H9 (cell line): Measurements from ENCODE around the gene FAM180A. TPM values are rescaled to one million over a fixed set of nuclear protein-coding genes. Genes with fewer than 3 reads are reported as not detected.

Experiments
- DNase-seq: peaks from one replicate; pipeline ENCODE4 v3.0.0-alpha.2; 2017
- H2AFZ ChIP-seq: one replicate; pipeline ENCODE4 v1.6.1; 2013; ENCODE audit warnings: mild to moderate bottlenecking, low read length, control low read depth, moderate library complexity
- H2AK5ac ChIP-seq: 2 replicates; pipeline ENCODE4 v1.6.1; 2013; ENCODE audit warnings: low read length, control low read depth, mixed read lengths; ENCODE audit not compliant: insufficient read length
- H2BK120ac ChIP-seq: one replicate; pipeline ENCODE4 v1.6.1; 2013; ENCODE audit warnings: low read depth, mild to moderate bottlenecking, low read length, control low read depth, inconsistent platforms; ENCODE audit not compliant: poor library complexity, severe bottlenecking
- H2BK12ac ChIP-seq: 2 replicates; pipeline ENCODE4 v1.6.1; 2013; ENCODE audit warnings: low read length, control low read depth, mixed read lengths, low read depth; ENCODE audit not compliant: insufficient read length
- H2BK15ac ChIP-seq: 2 replicates; pipeline ENCODE4 v1.6.1; 2013; ENCODE audit warnings: low read depth, low read length, control low read depth
- H2BK20ac ChIP-seq: one replicate; pipeline ENCODE4 v1.6.1; 2013; ENCODE audit warnings: low read depth, mild to moderate bottlenecking, low read length, control low read depth, inconsistent platforms; ENCODE audit not compliant: poor library complexity, severe bottlenecking
- H2BK5ac ChIP-seq: 2 replicates; pipeline ENCODE4 v1.6.1; 2013; ENCODE audit warnings: low read length, control low read depth, mixed read lengths; ENCODE audit not compliant: insufficient read length
- H3K14ac ChIP-seq: 2 replicates; pipeline ENCODE4 v1.6.1; 2013; ENCODE audit warnings: low read length, control low read depth; ENCODE audit not compliant: insufficient read depth
- H3K18ac ChIP-seq: 2 replicates; pipeline ENCODE4 v1.6.1; 2013; ENCODE audit warnings: low read depth, mild to moderate bottlenecking, mixed read lengths, low read length, control low read depth; ENCODE audit not compliant: insufficient read length
- H3K23ac ChIP-seq: 2 replicates; pipeline ENCODE4 v1.6.1; 2013; ENCODE audit warnings: low read length, control low read depth, mixed read lengths, low read depth; ENCODE audit not compliant: insufficient read length
- H3K23me2 ChIP-seq: 2 replicates; pipeline ENCODE4 v1.6.1; 2013; ENCODE audit warnings: low read depth, mild to moderate bottlenecking, mixed read lengths, low read length, control low read depth; ENCODE audit not compliant: insufficient read length, poor library complexity, severe bottlenecking
- H3K27ac ChIP-seq: 2 replicates; pipeline ENCODE4 v1.5.1; 2013; ENCODE audit warnings: low read length, control low read depth, mixed read lengths, low read depth; ENCODE audit not compliant: insufficient read length
- H3K27me3 ChIP-seq: 2 replicates; pipeline ENCODE4 v1.6.1; 2013; ENCODE audit warnings: low read length, control low read depth, inconsistent platforms; ENCODE audit not compliant: insufficient read depth
- H3K4ac ChIP-seq: 2 replicates; pipeline ENCODE4 v1.6.1; 2013; ENCODE audit warnings: low read depth, mild to moderate bottlenecking, control low read depth, inconsistent platforms, low read length, moderate library complexity
- H3K4me1 ChIP-seq: 2 replicates; pipeline ENCODE4 v1.6.1; 2013; ENCODE audit warnings: low read length, control low read depth, inconsistent platforms; ENCODE audit not compliant: insufficient read depth
- H3K4me2 ChIP-seq: 2 replicates; pipeline ENCODE4 v1.6.1; 2013; ENCODE audit warnings: low read length, control low read depth, mixed read lengths; ENCODE audit not compliant: insufficient read length, insufficient read depth
- H3K56ac ChIP-seq: 2 replicates; pipeline ENCODE4 v1.6.1; 2013; ENCODE audit warnings: low read depth, mild to moderate bottlenecking, mixed read lengths, low read length, control low read depth; ENCODE audit not compliant: insufficient read length
- H3K79me1 ChIP-seq: 2 replicates; pipeline ENCODE4 v1.6.1; 2013; ENCODE audit warnings: low read depth, mild to moderate bottlenecking, moderate library complexity, low read length, control low read depth, inconsistent platforms; ENCODE audit not compliant: insufficient read depth, poor library complexity, severe bottlenecking
- H3K79me2 ChIP-seq: 2 replicates; pipeline ENCODE4 v1.6.1; 2013; ENCODE audit warnings: low read length, control low read depth, inconsistent platforms; ENCODE audit not compliant: insufficient read depth
- H3K9ac ChIP-seq: 2 replicates; pipeline ENCODE4 v1.6.1; 2013; ENCODE audit warnings: low read length, control low read depth, mixed read lengths; ENCODE audit not compliant: insufficient read length; ENCODE audit errors: extremely low read depth
- H3K9me3 ChIP-seq: one replicate; pipeline ENCODE4 v1.6.1; 2013; ENCODE audit warnings: low read depth, low read length, inconsistent platforms; ENCODE audit not compliant: control insufficient read depth
- H3T11ph ChIP-seq: one replicate; pipeline ENCODE4 v1.6.1; 2013; ENCODE audit warnings: mild to moderate bottlenecking, low read length, control low read depth, inconsistent platforms
- H4K20me1 ChIP-seq: one replicate; pipeline ENCODE4 v1.6.1; 2013; ENCODE audit not compliant: control insufficient read depth, insufficient read length, insufficient read depth
- H4K5ac ChIP-seq: 2 replicates; pipeline ENCODE4 v1.6.1; 2013; ENCODE audit warnings: low read depth, mild to moderate bottlenecking, mixed read lengths, low read length, control low read depth; ENCODE audit not compliant: insufficient read length
- H4K8ac ChIP-seq: replicated peaks from 2 replicates; pipeline ENCODE4 v1.6.1; 2013; ENCODE audit warnings: low read length, control low read depth, mixed read lengths, low read depth; ENCODE audit not compliant: insufficient read length
- H4K91ac ChIP-seq: 2 replicates; pipeline ENCODE4 v1.6.1; 2013; ENCODE audit warnings: low read depth, mild to moderate bottlenecking, moderate library complexity, mixed read lengths, low read length, control low read depth; ENCODE audit not compliant: insufficient read length
- H3K27ac Mint-ChIP-seq, 3 experiments: 2 replicates in 2 of 3; 3 replicates in 1 of 3; pipeline ENCODE4 v1.8.0; 2020 to 2021; ENCODE audit warnings: mixed read lengths in 3 of 3, mild to moderate bottlenecking in 1 of 3, moderate library complexity in 1 of 3
- H3K27me3 Mint-ChIP-seq: 2 replicates; pipeline ENCODE4 v1.8.0; 2021; ENCODE audit warnings: low read depth, mild to moderate bottlenecking, moderate library complexity, mixed read lengths
- H3K36me3 Mint-ChIP-seq, 3 experiments: 2 replicates in 2 of 3; 3 replicates in 1 of 3; pipeline ENCODE4 v1.8.0; 2020 to 2021; ENCODE audit warnings: low read depth in 3 of 3, mixed read lengths in 3 of 3; ENCODE audit not compliant: insufficient read depth in 1 of 3
- H3K4me1 Mint-ChIP-seq, 2 experiments: 2 replicates each; pipeline ENCODE4 v1.8.0; 2020; ENCODE audit warnings: mixed read lengths in 2 of 2
- H3K4me3 Mint-ChIP-seq, 2 experiments: 2 replicates in 1 of 2; 3 replicates in 1 of 2; pipeline ENCODE4 v1.8.0; 2020 to 2021; ENCODE audit warnings: mild to moderate bottlenecking in 2 of 2, mixed read lengths in 2 of 2, moderate library complexity in 1 of 2
- H3K9me3 Mint-ChIP-seq, 2 experiments: 2 replicates in 1 of 2; 3 replicates in 1 of 2; pipeline ENCODE4 v1.8.0; 2020; ENCODE audit warnings: mild to moderate bottlenecking in 2 of 2, mixed read lengths in 2 of 2, moderate library complexity in 1 of 2
- WGBS: extraction: QIAGEN DNeasy Blood & Tissue Kit; methylation state at CpG from one replicate; pipeline ENCODE4 v1.1.7; 2013; ENCODE audit warnings: missing lambda C conversion rate, low lambda C conversion rate, mixed read lengths; ENCODE audit not compliant: insufficient read length; ENCODE audit errors: extremely low coverage; 5-methylcytosine and 5-hydroxymethylcytosine counted together
- total RNA-seq: library from RNA; stranded (reverse); gene quantifications from 2 replicates; pipeline ENCODE4 v1.2.1, GENCODE V29; 2021
- TF ChIP-seq, protein P1 (sequence below): fragments of 200-600 bp; sonication (generic); conservative IDR thresholded peaks from 3 replicates; pipeline ENCODE4 v1.8.0; 2021; ENCODE audit warnings: antibody characterized with exemption, mild to moderate bottlenecking

The FAM180A gene
- total RNA-seq, 1 experiment from 2014 or later: not detected

DNA sequence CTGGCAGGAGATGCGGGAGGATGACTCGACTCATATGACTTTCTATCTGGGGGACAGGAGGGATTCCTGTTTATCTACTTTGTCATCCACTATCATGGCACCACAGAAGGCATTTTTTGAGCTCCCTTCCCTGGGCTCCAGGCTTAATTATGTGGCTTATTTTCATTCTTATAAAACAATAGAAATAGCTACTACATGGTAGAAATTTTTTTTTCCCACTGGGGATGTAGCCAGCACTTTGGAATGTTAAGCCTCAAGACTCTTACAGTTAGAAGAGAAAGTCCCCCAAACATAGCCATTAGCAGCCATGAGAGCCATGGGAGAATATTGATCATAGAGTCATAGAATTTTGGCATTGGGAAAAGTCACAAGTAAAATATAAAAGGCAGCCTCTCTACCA lies 14.6 kb upstream of the FAM180A start:
- Mint-ChIP-seq H3K27ac (no peak overlapping the region), H3K36me3 (no peaks in the 10 kb centered on the region), H3K27me3 (no peaks in the 10 kb centered on the region; the same call in 1 of the 2 replicates), H3K4me3 (no peak overlapping the region), H3K9me3 (no peaks in the 10 kb centered on the region), H3K4me1 (peaks cover 14 to 29% of the 10 kb centered on the region in 2 experiments)
- Histone ChIP-seq H3K79me1 (no peaks in the 10 kb centered on the region), H3K9me3 (no peaks in the 10 kb centered on the region), H3K56ac (no peak overlapping the region), H2BK120ac (no peak overlapping the region), H4K5ac (no peak overlapping the region), H3K23ac (no peak overlapping the region), H3K79me2 (no peaks in the 10 kb centered on the region), H3K23me2 (no peaks in the 10 kb centered on the region), H2BK15ac (no peak overlapping the region), H2AFZ (no peak overlapping the region), H2AK5ac (no peak overlapping the region), H3K18ac (no peak overlapping the region), H2BK20ac (no peak overlapping the region), H4K91ac (no peak overlapping the region), H3K4ac (no peak overlapping the region), H4K20me1 (no peaks in the 10 kb centered on the region), H3K27ac (no peak overlapping the region), H3K4me2 (no peak overlapping the region), H4K8ac (no peak overlapping the region), H3K27me3 (no peaks in the 10 kb centered on the region), H2BK5ac (no peak overlapping the region), H2BK12ac (no peak overlapping the region), H3T11ph (no peak overlapping the region), H3K9ac (no peak overlapping the region), H3K4me1 (peaks cover 7% of the 10 kb centered on the region), H3K14ac (no peak overlapping the region)
- TF ChIP-seq, protein P1, sequence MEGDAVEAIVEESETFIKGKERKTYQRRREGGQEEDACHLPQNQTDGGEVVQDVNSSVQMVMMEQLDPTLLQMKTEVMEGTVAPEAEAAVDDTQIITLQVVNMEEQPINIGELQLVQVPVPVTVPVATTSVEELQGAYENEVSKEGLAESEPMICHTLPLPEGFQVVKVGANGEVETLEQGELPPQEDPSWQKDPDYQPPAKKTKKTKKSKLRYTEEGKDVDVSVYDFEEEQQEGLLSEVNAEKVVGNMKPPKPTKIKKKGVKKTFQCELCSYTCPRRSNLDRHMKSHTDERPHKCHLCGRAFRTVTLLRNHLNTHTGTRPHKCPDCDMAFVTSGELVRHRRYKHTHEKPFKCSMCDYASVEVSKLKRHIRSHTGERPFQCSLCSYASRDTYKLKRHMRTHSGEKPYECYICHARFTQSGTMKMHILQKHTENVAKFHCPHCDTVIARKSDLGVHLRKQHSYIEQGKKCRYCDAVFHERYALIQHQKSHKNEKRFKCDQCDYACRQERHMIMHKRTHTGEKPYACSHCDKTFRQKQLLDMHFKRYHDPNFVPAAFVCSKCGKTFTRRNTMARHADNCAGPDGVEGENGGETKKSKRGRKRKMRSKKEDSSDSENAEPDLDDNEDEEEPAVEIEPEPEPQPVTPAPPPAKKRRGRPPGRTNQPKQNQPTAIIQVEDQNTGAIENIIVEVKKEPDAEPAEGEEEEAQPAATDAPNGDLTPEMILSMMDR: no peak
- DNase-seq: no peak
- no CpG with 5 or more reads among the region's 2 CpGs for WGBS
